ENCODE results near the gene GPR107.

DNA sequence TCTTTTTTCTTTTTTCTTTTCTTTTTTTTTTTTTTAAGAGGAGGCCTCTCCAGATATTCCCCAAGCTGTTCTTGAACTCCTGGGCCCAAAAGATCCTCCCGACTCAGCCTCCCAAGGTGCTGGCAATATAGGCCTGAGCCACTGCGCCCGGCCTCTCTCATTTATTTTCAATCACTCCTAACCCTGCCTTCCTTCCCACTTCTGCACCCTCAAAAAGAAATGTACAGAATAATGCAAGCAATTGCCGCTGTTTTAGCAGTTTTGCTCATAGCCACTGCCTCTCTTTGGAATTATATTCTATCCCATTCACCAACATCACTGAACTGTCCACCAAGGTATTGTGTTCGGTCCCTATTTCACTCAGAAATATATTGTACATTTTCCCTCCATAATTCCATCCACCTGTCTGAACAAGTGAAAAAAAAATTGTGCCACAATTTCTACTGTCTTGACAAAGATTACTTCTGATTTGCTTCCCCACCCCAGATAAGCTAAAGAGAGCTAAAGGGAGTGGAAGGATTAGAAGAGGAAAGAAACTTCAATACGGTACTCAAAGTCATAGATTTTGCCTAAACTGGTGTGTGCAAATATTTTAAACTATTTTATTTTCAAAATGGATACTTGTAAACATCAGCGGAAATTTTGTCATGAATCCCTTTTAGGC, 12.6 kb upstream of the GPR107 start:
- TF ChIP-seq, protein P1, sequence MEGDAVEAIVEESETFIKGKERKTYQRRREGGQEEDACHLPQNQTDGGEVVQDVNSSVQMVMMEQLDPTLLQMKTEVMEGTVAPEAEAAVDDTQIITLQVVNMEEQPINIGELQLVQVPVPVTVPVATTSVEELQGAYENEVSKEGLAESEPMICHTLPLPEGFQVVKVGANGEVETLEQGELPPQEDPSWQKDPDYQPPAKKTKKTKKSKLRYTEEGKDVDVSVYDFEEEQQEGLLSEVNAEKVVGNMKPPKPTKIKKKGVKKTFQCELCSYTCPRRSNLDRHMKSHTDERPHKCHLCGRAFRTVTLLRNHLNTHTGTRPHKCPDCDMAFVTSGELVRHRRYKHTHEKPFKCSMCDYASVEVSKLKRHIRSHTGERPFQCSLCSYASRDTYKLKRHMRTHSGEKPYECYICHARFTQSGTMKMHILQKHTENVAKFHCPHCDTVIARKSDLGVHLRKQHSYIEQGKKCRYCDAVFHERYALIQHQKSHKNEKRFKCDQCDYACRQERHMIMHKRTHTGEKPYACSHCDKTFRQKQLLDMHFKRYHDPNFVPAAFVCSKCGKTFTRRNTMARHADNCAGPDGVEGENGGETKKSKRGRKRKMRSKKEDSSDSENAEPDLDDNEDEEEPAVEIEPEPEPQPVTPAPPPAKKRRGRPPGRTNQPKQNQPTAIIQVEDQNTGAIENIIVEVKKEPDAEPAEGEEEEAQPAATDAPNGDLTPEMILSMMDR (IDR thresholded peaks at IDR 0.05), result no peak
- TF ChIP-seq POLR2A (IDR thresholded peaks at IDR 0.05) (no peak), EP300 (IDR thresholded peaks at IDR 0.05) (no peak)
